A549 (cell line): Measurements from ENCODE around the gene CORO2A.

ENCODE experiments used
- CEBPB ChIP-seq, 2 experiments: fragments of >200 bp in 1 of 2; sonication (Bioruptor Twin) in 1 of 2; formaldehyde crosslinking in 1 of 2; IDR thresholded peaks; 2 replicates each; pipeline ENCODE4 v1.6.1; 2012 to 2016
- EHMT2 ChIP-seq: fragments of 200-600 bp; sonication (generic); IDR thresholded peaks from 2 replicates; pipeline ENCODE4 v1.6.1; 2016; ENCODE audit warnings: antibody characterized with exemption, low read depth, mild to moderate bottlenecking, moderate library complexity
- EP300 ChIP-seq, 2 experiments: fragments of >200 bp; sonication (Bioruptor Twin); formaldehyde crosslinking; IDR thresholded peaks; 2 replicates in 1 of 2; 3 replicates in 1 of 2; pipeline ENCODE4 v1.6.1; 2016 to 2017
- GATA3 ChIP-seq: IDR thresholded peaks from 2 replicates; pipeline ENCODE4 v1.6.1; 2012; ENCODE audit warnings: borderline replicate concordance
- POLR2A ChIP-seq: IDR thresholded peaks from 2 replicates; pipeline ENCODE4 v1.6.1; 2012; ENCODE audit warnings: mild to moderate bottlenecking, low read length
- RAD21 ChIP-seq, 2 experiments: fragments of >200 bp in 1 of 2; sonication (Bioruptor Twin) in 1 of 2; formaldehyde crosslinking in 1 of 2; IDR thresholded peaks in 1 of 2; conservative IDR thresholded peaks in 1 of 2; 2 replicates in 1 of 2; 3 replicates in 1 of 2; pipeline ENCODE4 v1.6.1; 2012 to 2018; ENCODE audit warnings: inconsistent platforms in 1 of 2
- RCOR1 ChIP-seq: fragments of 150-350 bp; IDR thresholded peaks from 2 replicates; pipeline ENCODE4 v1.6.1; 2014; ENCODE audit warnings: antibody characterized with exemption, low read length, low read depth
- TP53 ChIP-seq: fragments of 250-450 bp; sonication (Bioruptor Pico); IDR thresholded peaks from 2 replicates; pipeline ENCODE4 v1.5.0; 2021; ENCODE audit warnings: mild to moderate bottlenecking, moderate library complexity
- TF ChIP-seq, protein P1 (sequence below): fragments of >200 bp; sonication (Bioruptor Twin); formaldehyde crosslinking; IDR thresholded peaks from 3 replicates; pipeline ENCODE4 v1.5.1; 2016
- TF ChIP-seq, protein P2 (sequence below): IDR thresholded peaks from 2 replicates; pipeline ENCODE4 v1.6.1; 2012

DNA sequence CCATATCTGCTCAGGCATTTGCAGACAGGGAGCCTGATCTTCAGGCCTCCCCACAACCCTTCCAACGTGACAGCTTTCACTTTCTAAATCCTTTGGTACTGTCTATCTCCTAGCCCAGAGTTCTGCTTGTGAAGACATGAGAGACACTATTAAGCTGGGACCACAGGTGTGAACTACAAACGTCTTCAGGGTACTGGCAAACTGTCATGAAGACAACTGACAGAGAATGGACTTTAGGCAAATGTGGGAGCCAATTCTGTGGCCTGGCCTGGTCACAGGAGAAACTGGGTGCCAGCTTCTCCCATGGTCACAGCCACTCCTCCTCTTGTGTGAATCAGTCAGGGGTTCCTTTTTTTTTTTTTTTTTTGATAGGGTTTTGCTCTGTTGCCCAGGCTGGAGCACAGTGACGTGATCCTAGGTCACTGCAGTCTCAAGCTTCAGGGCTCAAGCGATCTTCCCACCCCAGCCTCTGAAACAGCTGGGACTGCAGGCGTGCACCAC, 83.9 kb downstream of the CORO2A start:
- no peak for TF ChIP-seq EHMT2
- TF ChIP-seq EP300 (IDR thresholded peaks at IDR 0.05), result no peak
- TF ChIP-seq GATA3, result no peak
- TF ChIP-seq, protein P1, sequence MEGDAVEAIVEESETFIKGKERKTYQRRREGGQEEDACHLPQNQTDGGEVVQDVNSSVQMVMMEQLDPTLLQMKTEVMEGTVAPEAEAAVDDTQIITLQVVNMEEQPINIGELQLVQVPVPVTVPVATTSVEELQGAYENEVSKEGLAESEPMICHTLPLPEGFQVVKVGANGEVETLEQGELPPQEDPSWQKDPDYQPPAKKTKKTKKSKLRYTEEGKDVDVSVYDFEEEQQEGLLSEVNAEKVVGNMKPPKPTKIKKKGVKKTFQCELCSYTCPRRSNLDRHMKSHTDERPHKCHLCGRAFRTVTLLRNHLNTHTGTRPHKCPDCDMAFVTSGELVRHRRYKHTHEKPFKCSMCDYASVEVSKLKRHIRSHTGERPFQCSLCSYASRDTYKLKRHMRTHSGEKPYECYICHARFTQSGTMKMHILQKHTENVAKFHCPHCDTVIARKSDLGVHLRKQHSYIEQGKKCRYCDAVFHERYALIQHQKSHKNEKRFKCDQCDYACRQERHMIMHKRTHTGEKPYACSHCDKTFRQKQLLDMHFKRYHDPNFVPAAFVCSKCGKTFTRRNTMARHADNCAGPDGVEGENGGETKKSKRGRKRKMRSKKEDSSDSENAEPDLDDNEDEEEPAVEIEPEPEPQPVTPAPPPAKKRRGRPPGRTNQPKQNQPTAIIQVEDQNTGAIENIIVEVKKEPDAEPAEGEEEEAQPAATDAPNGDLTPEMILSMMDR, result no peak
- TF ChIP-seq RAD21 (conservative IDR thresholded peaks at IDR 0.05 in 1 of 2, IDR thresholded peaks at IDR 0.05 in 1 of 2), result no peak
- TF ChIP-seq, protein P2, sequence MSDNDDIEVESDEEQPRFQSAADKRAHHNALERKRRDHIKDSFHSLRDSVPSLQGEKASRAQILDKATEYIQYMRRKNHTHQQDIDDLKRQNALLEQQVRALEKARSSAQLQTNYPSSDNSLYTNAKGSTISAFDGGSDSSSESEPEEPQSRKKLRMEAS, result no peak
- TF ChIP-seq RCOR1, result no peak
- no peak for TF ChIP-seq POLR2A
- no peak for TF ChIP-seq CEBPB (IDR thresholded peaks at IDR 0.05)
- TF ChIP-seq TP53 (CRISPR knock-in tag), result no peak
